ENCODE measurements around the gene DNAI1.

The DNAI1 gene

DNA sequence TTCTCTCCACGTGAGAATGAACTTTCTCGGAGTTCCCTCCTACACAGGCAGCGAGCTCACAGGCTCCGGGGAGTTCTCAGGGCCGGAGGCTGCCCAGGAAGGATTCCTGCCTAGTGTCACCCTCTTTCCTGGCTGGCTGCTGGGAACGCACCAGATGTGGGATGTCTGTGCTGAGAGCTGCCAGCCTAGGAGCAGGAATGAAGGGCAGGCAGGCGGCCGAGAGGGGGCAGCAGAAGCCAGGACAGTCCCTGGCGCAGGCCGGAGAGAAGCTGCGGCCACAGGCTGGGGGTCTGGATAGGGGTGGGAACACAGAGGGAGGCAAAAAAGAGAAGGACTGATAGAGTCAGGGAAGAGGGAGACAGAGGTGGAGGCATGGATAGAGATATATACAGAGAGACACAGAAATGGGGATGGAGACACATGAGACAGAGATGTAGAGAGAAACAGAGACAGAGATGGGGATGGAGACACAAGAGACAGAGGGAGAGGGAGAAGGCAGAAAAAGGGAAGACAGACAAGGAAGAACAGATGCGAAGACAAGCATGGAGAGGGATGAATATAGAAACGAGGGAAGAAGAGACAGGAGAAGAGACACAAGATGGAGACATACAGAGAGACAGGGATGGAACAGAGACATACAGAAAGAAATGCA lies 89.5 kb downstream of the DNAI1 start:
- no peak for DNase-seq

GRCh38 chr9:34549407-34549732 lies 90.8 kb downstream of the DNAI1 start:
- no peak for DNase-seq

DNA sequence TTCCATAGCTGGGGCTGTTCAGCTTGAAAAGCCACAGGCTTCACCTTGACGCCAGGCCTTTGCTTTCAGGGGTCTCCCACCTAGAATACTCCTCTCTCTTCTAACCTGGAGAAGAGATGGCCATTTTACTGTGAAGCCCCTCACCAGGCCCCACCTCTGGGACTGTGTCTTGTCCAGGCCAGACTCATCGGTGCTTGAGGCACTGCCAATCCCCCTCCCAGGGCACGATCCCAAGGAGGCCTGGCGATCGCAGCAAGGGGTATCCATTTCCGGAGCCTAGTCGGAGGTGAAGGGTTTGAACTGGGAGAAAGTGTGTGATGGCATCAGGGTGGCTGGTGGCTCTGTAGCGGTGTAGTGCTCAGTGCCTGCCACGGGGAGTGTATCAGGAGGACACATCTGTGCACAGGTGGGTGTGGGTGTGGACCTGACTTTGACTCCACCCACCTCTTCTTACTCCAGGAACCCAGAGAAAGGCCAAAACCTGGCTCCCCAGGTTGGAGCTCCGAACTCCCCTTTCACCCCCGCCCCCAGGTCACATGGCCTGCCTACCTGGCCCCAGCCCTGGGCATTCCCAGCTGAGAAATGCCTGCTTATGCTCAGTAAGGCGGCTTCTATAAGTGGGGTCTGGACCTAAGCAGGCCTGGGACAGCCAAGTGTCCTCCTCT lies 91.5 kb downstream of the DNAI1 start:
- no peak for DNase-seq

DNA sequence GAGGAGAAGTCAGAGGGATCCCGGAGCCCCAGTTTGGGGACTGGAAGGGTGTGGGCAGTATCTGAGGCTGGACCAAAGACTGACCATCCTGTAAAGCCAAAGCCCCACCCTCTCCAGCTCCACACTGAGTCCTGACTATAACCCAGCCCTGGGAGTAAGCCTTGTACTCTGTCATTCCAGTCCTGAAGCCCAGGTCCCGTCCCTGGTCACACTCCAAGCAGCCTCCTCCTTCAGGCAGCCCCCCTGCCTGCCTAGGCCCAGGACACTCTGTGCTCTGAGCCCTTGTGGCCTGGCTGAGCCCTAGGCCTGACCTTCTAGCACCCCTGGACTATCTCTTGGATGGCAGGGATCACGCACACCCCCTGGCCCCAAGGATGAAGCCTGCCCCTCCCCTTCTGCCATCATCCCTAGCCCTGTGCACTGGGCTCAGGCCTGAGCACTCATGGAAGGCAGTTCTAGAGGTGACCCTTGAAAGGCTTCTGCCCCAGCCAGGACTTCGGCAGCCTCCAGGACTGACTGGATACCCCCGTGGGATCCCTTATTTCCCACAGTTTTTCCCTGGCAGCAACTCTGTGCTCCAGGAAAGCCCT lies 92.2 kb downstream of the DNAI1 start:
- DNase-seq, result no peak

- no peak for DNase-seq
Observed at GRCh38 chr9:34551751-34552605, 93.4 kb downstream of the DNAI1 start.

- DNase-seq, result no peak
Observed at GRCh38 chr9:34552606-34552981, 94.0 kb downstream of the DNAI1 start.

DNA sequence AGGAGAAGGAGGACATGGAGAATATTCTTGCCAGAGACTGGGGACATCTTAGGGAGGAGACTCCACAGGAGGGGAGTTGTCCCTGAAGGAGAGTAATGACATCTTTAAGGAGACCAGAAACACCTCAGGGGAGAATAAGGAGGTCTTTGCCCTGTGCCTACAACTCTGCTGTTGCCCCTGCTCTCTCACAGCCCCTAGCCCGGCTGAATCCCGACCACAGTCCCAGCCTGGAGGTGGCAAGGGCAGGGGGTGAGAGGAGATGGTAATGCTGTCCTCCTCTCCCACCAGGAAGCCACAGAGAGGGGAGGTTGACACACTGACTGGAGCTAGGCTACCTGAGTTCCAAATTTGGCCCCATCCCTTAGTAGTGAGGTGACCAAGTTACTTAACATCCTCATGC lies 94.4 kb downstream of the DNAI1 start:
- no peak for DNase-seq

DNA sequence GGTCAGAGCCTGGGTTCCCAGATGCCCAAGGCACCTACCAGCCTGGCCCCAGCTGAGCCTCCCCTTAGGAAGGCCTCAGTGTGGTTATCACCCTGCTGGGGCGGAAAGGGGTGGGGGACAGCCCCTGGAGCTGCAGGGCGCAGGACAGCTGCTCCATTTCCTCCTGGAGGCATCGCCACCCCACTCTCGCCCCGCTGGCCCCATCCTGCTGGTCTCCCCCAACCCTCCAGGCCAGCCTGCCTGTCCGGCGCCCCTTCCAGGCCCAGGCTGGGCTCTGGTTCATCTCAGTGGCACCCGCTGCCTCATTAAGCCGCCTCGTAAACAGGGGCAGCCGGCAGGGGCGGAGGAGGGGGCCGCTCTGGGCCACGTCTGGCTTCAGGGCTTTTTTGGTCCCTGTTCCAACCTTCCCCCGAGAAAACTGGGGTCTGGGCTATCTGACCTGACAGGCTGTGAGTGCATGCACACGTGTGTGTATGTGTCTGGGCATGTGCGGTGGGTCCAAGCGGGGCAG lies 95.0 kb downstream of the DNAI1 start:
- no peak for DNase-seq

DNA sequence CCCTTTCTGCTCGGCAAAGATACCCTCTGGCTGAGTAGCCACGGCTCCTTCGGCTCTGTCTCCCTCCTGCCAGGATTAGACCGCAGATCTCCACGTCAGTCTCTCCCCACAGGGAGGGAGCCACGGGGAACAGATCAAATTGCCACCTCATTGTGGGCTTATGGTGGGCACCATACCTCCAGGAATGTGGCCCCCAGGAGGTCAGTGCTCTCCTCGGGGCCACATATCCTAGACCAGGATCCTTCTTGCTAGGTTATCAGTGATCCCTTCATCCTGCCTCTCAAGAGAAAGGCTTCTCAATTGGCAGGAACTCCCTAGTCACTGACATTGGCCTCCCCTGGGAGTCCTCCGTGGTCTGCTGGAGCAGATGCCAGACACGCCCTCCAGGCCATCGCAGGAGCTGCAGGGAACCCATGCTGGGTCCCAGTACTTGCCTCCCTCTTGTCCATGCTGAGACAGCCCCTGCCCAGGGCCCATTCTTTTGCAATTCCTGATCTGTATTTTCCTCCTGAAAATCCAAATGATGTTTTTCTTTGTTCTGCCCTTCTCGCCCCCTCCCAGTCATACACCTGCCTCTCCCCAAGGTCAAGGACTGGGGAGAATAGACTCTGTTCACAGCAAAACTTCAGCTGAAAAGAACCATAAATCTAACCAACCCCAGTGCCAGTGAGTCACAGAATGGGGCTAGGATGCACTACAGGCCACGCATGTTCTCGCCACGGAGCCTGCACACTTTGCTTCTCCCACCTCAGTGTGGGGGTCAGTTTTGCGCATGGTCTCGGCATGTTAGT lies 95.8 kb downstream of the DNAI1 start:
- DNase-seq, result no peak

DNA sequence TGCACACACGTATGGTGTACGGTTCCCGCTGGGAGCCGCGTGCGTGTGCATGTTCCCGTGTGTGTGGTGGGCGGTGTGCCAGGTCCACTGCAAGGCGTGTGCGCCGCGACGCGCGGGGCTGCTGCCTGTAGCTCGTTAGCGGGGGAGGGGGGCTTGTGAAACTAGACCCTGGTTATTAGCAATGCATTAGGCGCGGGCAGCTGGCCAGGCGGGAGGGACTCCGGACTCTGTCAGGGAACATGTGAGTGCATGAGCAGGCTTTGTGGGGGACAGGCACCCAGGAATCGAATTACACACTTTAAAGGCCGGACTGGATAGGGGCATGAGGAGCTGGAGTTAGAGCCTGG lies 96.4 kb downstream of the DNAI1 start:
- DNase-seq, result no peak

DNA sequence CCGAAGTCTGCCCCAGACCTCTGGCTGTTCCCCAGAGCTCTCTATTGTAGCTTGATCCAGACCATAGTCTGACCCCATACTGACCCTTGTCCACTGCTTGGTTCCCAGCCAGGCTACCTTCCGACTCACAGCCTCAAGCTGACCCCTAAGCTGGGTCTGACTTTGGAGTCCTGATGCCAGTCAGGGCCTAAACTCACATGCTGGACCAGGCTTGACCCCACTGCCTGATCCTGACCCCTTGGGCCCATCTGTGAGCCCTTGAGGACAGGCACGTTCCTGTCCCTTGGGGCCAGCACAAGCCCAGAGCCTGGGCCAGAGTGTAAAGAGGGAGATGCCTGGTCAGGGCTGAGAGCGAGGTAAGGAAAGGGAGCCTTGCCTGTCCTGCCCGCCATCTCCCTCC lies 96.9 kb downstream of the DNAI1 start:
- DNase-seq, result no peak

GRCh38 chr9:34555936-34556525 lies 97.4 kb downstream of the DNAI1 start:
- no peak for DNase-seq

GRCh38 chr9:34556949-34557348 lies 98.3 kb downstream of the DNAI1 start:
- no peak for DNase-seq

DNA sequence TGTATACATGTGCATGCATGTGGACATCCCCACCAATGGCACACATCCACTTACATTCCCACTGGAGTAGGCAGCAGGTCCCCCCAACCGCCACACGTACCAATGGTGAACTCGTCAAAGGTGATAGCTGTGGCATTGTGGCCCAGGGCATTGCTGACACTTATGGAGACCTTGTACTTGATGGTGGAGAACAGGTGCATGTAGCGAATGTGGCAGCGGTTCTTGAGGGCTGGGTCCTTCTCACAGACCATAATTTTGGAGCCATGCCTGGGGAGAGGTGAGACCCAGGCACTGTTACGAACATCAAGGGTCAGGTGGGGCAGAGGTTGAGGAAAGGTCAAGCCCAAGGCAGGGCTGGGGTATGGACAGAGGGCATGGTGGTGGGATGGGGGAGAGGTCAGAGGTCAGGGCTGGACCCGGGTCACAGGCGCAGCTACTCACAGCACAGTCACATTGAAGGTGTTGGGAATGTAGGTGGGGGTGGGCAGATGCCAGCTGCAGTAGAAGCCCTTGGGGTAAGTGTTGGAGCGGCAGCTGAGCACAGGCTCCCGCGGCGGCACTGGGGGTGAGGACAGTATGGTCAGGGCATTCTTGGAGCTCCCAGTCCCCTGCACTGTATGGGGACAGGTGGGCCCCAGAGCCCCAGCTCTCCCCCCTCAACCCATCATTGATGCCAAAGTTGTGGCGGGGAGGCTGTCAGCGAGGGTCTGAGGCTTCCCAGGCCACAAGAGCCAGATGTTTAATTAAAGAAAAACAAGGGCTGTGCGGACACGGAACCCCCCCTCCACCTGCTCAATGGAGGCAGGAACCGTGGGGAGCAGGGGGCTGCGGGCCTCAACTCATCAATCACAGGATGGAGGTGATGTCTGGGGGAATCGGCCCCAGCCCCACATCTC lies 99.1 kb downstream of the DNAI1 start:
- no peak for DNase-seq

- DNase-seq, result no peak
Observed at GRCh38 chr9:34558364-34558763, 99.8 kb downstream of the DNAI1 start.

GRCh38 chr9:34558919-34559623 lies 100.5 kb downstream of the DNAI1 start:
- DNase-seq, result no peak

DNA sequence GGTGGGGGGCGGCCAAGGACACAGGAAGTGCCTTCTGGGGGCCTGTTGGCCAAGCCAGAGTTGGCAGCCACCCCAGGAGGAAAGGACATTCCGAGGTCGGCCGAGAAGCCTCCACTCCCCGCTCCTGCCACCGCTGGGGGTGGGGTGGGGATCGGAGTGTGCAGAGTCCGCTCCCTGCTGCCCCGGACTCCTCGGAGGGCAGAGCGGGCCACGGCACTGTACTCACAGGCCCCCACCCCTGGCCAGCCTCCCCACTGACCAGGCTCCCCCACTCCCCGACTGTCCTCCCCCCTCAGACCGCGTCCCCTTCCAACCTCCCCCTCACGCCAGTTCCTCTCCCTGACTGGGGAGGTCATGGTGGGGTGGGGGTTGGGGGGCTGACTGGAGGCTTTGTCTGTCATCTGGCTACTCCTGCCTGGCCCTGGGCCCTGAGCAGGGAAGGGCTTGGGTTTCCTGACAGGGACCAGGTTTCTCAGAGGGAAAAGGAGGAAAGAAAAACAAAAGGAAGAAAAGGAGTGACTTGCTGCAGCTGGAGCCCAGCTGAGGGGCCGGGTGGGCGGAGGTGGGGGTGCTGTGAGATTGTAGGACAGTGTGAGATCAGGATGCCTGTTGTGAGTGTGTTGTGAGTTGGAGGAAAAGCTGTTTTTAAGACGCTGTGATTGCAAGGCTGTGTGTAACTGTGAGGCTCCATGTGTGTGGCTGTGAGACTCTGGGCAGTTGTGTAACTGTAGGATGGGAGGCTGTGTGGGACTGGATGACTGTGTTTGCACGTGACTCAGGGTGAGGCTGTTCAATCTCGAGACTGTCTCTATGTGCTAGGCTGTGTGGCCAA lies 101.2 kb downstream of the DNAI1 start:
- no peak for DNase-seq

DNA sequence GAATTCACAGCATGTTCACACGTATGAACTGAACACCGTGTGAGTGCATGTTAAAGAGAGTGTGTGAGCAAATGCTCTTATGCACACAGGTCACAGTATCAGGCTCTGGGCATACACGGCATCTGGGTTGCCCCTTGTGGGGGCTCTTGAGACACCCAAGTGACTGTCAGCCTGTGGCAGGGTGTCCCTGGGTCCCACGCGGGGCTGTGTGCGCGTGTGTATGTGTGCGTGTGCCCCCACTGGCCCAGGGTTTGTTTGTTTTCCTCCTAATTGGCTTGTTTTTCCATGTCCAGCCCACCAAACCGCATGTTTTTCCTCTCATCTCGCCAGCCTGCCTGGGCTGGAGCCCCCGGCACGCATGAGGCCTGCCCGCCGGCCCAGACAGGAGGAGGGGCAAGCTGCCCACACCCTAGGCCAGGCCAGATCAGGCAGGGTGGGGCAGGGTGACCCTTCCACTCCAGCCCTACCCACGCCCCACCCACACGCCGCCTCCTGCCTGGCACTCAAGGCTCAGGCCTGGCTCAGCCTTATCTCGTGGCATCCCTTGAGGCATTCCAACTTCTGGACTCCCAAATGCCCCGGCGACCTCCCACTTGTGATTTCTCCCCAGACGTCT lies 102.1 kb downstream of the DNAI1 start:
- no peak for DNase-seq

DNA sequence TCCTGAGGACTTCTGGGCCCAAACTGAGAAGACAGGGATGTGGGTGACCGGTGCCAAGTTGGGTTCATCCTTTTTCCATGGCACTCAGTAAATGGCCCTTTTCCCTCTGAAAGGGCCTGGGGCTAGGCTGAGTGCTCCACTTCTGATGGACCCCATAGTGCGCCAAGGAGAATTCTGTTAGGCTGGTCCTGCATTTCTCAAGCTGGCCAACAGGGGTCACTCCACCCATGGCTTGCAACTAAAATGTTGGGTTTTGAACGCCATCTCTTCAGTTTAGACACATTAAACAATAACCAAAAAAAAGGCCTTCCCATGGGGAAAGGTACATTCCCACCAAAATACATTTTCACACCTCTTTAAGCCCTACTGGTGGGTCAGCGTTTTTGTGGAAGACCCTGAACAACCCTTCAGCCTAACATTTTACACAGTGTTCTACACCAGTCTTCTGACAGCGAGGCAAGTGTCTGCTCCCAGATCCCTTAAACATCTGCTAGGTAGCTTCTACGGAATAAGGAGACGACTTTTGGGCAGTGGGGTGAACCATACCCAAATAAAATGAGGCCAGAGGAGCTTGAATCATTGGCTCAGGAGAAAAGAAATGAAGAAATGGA lies 103.6 kb downstream of the DNAI1 start:
- DNase-seq, result no peak

Data from CD4-positive, alpha-beta T cell treated with Interleukin-4 for 4 hours (primary cell).